SIG-M5 treated with dmso at 0.1 percent for 504 hours (cell line): ENCODE data around the gene PKNOX2.

Source experiments
- DNase-seq: peaks from one replicate; lab custom pipeline; 2025; ENCODE audit not compliant: unreplicated experiment; lab: John Stamatoyannopoulos, UW

Gene PKNOX2

GRCh38 chr11:125332821-125333220, 168.3 kb downstream of the PKNOX2 start:
- no peak for DNase-seq

GRCh38 chr11:125333354-125334073, 169.0 kb downstream of the PKNOX2 start:
- DNase-seq = no peak

GRCh38 chr11:125335106-125335505, 170.6 kb downstream of the PKNOX2 start:
- DNase-seq = no peak

- DNase-seq = no peak
Observed at GRCh38 chr11:125337836-125338834, 173.6 kb downstream of the PKNOX2 start.

- DNase-seq = no peak
Observed at GRCh38 chr11:125338886-125339811, 174.6 kb downstream of the PKNOX2 start.

GRCh38 chr11:125341676-125342075, 177.1 kb downstream of the PKNOX2 start:
- DNase-seq = no peak

- DNase-seq = no peak
Observed at GRCh38 chr11:125342281-125342930, 177.9 kb downstream of the PKNOX2 start.

- no peak for DNase-seq
Observed at GRCh38 chr11:125343086-125343717, 178.7 kb downstream of the PKNOX2 start.

- no peak for DNase-seq
Observed at GRCh38 chr11:125343718-125344131, 179.2 kb downstream of the PKNOX2 start.

GRCh38 chr11:125344846-125345420, 180.4 kb downstream of the PKNOX2 start:
- DNase-seq = no peak

GRCh38 chr11:125345421-125346178, 181.0 kb downstream of the PKNOX2 start:
- DNase-seq = peak; percentile 25

- DNase-seq = no peak
Observed at GRCh38 chr11:125346179-125346530, 181.6 kb downstream of the PKNOX2 start.

GRCh38 chr11:125346565-125347260, 182.2 kb downstream of the PKNOX2 start:
- no peak for DNase-seq

GRCh38 chr11:125347261-125347585, 182.7 kb downstream of the PKNOX2 start:
- DNase-seq = no peak

- DNase-seq = no peak
Observed at GRCh38 chr11:125348141-125348651, 183.6 kb downstream of the PKNOX2 start.

- DNase-seq = no peak
Observed at GRCh38 chr11:125348674-125349309, 184.2 kb downstream of the PKNOX2 start.

GRCh38 chr11:125350206-125351032, 185.9 kb downstream of the PKNOX2 start:
- DNase-seq = no peak
